ENCODE data around the gene SLC12A5.

Gene SLC12A5

GRCh38 chr20:46006964-46007363 is 22.1 kb upstream of the SLC12A5 start:
- DNase-seq (ENCODE audit: low read depth) = no peak

DNA sequence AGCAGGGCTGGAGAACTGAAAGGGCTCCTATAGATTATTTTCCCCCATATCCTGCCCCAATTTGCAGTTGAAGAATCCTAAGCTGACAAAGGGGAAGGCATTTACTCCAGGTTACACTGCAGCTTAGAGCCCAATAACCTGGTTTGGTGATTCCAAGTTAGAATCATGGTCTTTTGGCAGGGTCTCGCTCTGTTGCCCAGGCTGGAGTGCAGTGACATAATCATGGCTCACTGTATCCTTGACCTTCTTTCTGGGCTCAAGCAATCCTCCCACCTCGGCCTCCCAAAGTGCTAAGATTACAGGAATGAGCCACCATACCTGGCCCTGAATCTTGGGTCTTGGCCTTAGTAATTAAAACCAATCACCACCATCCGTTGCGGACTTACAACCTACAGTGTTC is 21.3 kb upstream of the SLC12A5 start:
- no peak for DNase-seq (ENCODE audit: low read depth)

- DNase-seq (ENCODE audit: low read depth) = no peak
Measured at GRCh38 chr20:46009816-46010215, 19.2 kb upstream of the SLC12A5 start.

GRCh38 chr20:46010491-46011391 is 18.3 kb upstream of the SLC12A5 start:
- DNase-seq (ENCODE audit: low read depth) = no peak

GRCh38 chr20:46011631-46012482 is 17.2 kb upstream of the SLC12A5 start:
- DNase-seq (ENCODE audit: low read depth) = no peak

GRCh38 chr20:46012921-46013320 is 16.1 kb upstream of the SLC12A5 start:
- no peak for DNase-seq (ENCODE audit: low read depth)

DNA sequence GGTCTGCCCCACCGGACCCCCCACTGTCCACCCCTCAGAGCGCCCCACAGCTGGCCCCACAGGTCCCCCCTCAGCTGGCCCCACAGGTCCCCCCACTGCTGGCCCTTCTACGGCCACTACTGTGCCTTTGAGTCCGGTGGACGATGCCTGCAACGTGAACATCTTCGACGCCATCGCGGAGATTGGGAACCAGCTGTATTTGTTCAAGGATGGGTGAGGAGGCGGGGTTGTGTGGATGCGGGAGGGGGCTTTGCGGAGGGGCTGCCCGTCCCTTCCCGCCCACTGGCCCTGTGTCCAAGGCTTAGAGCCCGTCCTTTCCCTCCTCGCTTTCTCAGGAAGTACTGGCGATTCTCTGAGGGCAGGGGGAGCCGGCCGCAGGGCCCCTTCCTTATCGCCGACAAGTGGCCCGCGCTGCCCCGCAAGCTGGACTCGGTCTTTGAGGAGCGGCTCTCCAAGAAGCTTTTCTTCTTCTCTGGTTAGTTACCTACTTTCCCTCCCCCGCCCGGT is 15.6 kb upstream of the SLC12A5 start:
- no peak for DNase-seq (ENCODE audit: low read depth)

DNA sequence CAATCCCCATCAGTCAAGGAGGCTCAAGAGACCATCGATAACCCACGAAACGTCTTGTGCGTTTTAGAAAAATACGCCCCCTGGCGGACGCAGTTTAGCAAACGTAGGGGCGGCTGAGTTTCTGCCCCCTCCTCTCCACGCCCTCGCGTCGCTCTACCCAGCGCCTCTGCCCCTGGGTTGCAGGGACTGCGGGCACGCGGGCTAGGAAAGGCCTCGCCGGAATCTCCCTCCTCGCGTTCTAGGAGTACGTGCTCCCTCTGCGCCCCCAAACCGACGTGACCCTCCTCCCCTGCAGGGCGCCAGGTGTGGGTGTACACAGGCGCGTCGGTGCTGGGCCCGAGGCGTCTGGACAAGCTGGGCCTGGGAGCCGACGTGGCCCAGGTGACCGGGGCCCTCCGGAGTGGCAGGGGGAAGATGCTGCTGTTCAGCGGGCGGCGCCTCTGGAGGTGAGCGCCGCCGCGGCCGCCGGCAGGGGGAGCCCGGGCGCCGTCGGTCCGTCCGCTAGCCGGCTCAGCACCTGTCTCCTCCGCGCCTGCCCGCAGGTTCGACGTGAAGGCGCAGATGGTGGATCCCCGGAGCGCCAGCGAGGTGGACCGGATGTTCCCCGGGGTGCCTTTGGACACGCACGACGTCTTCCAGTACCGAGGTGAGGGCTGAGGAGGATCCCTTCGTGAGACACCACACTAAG is 15.0 kb upstream of the SLC12A5 start:
- DNase-seq (ENCODE audit: low read depth) = peak; percentile 4

DNA sequence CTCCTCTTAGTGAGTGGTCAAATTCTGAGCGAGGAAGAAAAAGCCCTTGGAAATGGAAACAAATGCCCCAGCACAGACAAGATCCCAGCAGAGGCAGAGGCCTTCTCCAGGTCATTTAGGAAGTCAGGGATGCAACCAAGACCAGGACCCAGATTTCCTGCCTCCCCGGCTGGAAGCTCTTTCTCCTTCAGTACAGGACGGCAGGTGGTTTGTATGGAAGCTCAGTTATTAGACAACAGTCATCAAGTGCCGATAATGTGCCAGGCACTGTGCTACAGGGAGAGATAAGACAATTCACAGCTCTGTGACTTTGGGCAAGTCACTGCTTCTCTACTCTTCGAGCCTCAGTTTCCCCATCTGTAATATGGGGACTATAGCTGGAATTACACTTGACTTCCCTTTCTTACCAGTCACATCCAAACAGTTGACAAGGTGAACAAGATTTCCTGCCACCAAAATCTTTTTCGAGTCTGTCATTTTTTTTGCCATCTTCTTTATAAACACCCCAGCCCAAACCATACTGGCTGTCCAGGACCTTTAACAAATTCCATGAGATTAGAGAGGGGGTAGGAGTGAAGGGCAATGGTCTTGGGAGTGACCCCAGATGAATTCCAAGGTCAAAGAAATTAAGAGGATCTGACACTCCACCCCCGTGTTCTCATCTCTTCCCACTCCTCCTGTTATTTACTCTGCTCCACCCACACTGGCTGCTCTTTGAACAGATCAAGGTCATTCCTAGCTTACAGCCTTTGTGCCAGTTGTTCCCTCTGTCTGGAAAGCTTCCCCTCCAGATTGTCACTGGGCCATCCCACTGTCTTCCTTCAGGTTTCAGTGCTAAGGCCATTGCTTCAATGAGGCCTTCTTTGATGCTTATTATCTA is 14.3 kb upstream of the SLC12A5 start:
- no peak for DNase-seq (ENCODE audit: low read depth)

GRCh38 chr20:46017272-46017671 is 11.7 kb upstream of the SLC12A5 start:
- DNase-seq (ENCODE audit: low read depth) = no peak

- no peak for DNase-seq (ENCODE audit: low read depth)
Measured at GRCh38 chr20:46018112-46018511, 10.9 kb upstream of the SLC12A5 start.

- DNase-seq (ENCODE audit: low read depth) = no peak
Measured at GRCh38 chr20:46018611-46019010, 10.4 kb upstream of the SLC12A5 start.

- no peak for DNase-seq (ENCODE audit: low read depth)
Measured at GRCh38 chr20:46020555-46020954, 8.5 kb upstream of the SLC12A5 start.

GRCh38 chr20:46021361-46022359 is 7.4 kb upstream of the SLC12A5 start:
- DNase-seq (ENCODE audit: low read depth) = no peak

DNA sequence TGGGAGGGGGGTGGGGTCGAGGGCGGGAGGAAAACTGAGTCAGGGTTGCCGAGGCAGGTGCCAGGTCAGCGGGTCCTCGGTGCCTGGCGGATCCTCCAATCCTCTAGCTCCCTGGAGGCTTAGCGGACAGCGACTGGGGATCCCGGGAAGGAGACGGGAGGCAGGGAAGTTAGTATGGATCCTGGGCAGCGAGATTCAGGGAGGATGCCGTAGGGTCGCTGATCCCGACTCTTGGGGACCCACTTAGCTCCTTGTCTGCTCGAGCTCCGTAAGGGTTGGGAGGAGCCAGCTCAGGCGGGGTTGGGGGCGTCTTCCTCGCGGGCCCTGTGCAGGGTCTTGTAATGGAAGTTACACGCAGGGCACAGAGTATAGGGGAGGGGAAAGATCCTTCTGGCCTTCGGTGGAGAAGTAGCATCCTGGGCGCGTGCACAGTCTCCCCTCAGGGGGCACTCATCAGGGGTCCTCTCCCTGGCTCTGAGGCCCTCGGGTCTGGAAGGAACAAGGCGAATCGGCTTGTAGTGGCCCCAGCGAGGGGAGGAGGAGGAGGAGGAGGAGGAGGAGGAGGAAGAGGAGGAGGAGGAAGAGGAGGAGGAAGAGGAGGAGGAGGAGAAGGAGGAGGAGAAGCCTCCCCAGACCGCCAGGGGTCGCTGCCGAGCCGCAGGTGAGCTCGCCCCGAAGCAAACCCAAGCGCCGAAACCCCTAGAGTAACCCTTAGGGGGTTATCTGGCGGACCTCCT is 6.4 kb upstream of the SLC12A5 start:
- DNase-seq (ENCODE audit: low read depth) = no peak

DNA sequence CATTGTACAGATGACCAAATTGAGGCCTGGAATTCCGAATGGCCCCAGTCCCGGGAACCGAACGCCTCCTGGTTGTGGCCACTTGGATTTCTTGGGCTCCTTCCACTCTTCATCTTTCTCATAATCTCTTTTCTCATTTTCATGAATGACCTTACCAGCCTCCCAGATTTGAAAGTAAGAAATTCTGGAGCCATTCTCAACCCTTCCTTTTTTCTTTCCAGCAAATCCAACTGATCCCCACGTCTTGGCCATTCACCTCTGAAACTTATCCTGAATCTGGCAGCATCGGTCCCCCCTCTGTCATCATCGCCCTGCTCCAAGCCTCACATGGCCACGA is 5.9 kb upstream of the SLC12A5 start:
- no peak for DNase-seq (ENCODE audit: low read depth)

- DNase-seq (ENCODE audit: low read depth) = no peak
Measured at GRCh38 chr20:46023999-46024398, 5.0 kb upstream of the SLC12A5 start.

GRCh38 chr20:46025376-46025783 is 3.6 kb upstream of the SLC12A5 start:
- DNase-seq (ENCODE audit: low read depth) = no peak

GRCh38 chr20:46027245-46027853 is 1.7 kb upstream of the SLC12A5 start:
- peak; percentile 8 for DNase-seq (ENCODE audit: low read depth)

All from fibroblast of the conjunctiva (primary cell).